Measurements from ENCODE around the gene AKAP1.

GRCh38 chr17:57113656-57114055 lies 28.6 kb downstream of the AKAP1 start:
- TF ChIP-seq POLR2A (IDR thresholded peaks at IDR 0.05; ENCODE audit: low read depth, low read length) (no peak), POU2F2 (IDR thresholded peaks at IDR 0.05; ENCODE audit: low read depth, low read length) (no peak)
